Stomach (tissue), 9 donors: Measurements from ENCODE around the gene CDK11A. TPM values are rescaled to one million over a fixed set of nuclear protein-coding genes. Genes with fewer than 3 reads are reported as not detected.

Experiments
- DNase-seq, 2 donors: peaks; one replicate each; pipeline versions ENCODE4 v3.0.0 to v3.0.0-alpha.2; 2013 to 2019
- H3K27ac ChIP-seq, 5 donors: fragments of 200-600 bp in 4 of 5; sonication (generic) in 4 of 5; one replicate each; pipeline ENCODE4 v1.5.1; 2013 to 2019; ENCODE audit warnings: mild to moderate bottlenecking in 1 of 5, moderate library complexity in 1 of 5
- H3K27me3 ChIP-seq, 3 donors: fragments of 200-600 bp; sonication (generic); one replicate each; pipeline ENCODE4 v1.5.1; 2017 to 2019; ENCODE audit warnings: mixed run types in 1 of 3
- H3K36me3 ChIP-seq, 4 donors: fragments of 200-600 bp; sonication (generic); 1 replicate in 3 of 4; 2 replicates in 1 of 4; pipeline ENCODE4 v1.5.1; 2016 to 2019
- H3K4me1 ChIP-seq, 4 donors: fragments of 200-600 bp; sonication (generic); one replicate each; pipeline ENCODE4 v1.5.1; 2016 to 2019
- H3K4me3 ChIP-seq, 4 donors: fragments of 200-600 bp; sonication (generic) in 3 of 4; one replicate each; pipeline ENCODE4 v1.5.1; 2016 to 2019; ENCODE audit warnings: mild to moderate bottlenecking in 1 of 4
- H3K9me3 ChIP-seq, 4 donors: fragments of 200-600 bp; sonication (generic); one replicate each; pipeline ENCODE4 v1.5.1; 2016 to 2019
- CTCF ChIP-seq, 7 experiments: fragments of 450-650 bp in 4 of 7; fragments of 200-600 bp in 3 of 7; sonication (generic) in 3 of 7; IDR thresholded peaks; one replicate each; pipeline ENCODE4 v1.5.1; 2016 to 2019; ENCODE audit warnings: antibody characterized with exemption in 7 of 7, control low read depth in 2 of 7, mild to moderate bottlenecking in 1 of 7
- EP300 ChIP-seq: sonication (generic); formaldehyde crosslinking; IDR thresholded peaks from one replicate; pipeline ENCODE4 v1.6.1; 2017; ENCODE audit warnings: antibody characterized with exemption
- POLR2A ChIP-seq, 4 donors: fragments of 450-650 bp; IDR thresholded peaks; one replicate each; pipeline ENCODE4 v1.6.1; 2016; ENCODE audit warnings: antibody characterized with exemption in 4 of 4, control low read depth in 2 of 4, mild to moderate bottlenecking in 1 of 4, moderate library complexity in 1 of 4
- POLR2AphosphoS5 ChIP-seq, 3 donors: sonication (generic); formaldehyde crosslinking; IDR thresholded peaks; one replicate each; pipeline ENCODE4 v1.6.1; 2016; ENCODE audit warnings: antibody characterized with exemption in 3 of 3
- WGBS, 5 donors: extraction: QIAGEN DNeasy Blood & Tissue Kit in 3 of 5; methylation state at CpG; one replicate each; pipeline versions ENCODE4 v1.1.5 to v1.1.7; 2013 to 2018; 5-methylcytosine and 5-hydroxymethylcytosine counted together
- intact Hi-C: fragments of 100-400 bp; cut with DNase I; formaldehyde crosslinking; loops from one replicate; pipeline ENCODE4 v1.15.1; 2023; ENCODE audit warnings: low total_unique reads
- polyA plus RNA-seq, 3 donors: library from polyadenylated mRNA; stranded (reverse); fragments of 200-250 nt; gene quantifications; one replicate each; pipeline ENCODE4 v1.2.3, GENCODE V29; 2013
- total RNA-seq, 5 donors: library from RNA; depleted of rRNA; stranded (reverse); fragments of >200 nt; gene quantifications; one replicate each; pipeline versions ENCODE4 v1.1.0 to v1.2.3, GENCODE V29; 2014 to 2016
- donor health status: healthy with polysubstance abuse.
- donor health status: Bipolar disorder and iron deficiency.
- donor health status: healthy.

Gene CDK11A
- total and polyA plus RNA-seq, 8 donors = 27.3 to 233 (median 57.4) TPM

DNA sequence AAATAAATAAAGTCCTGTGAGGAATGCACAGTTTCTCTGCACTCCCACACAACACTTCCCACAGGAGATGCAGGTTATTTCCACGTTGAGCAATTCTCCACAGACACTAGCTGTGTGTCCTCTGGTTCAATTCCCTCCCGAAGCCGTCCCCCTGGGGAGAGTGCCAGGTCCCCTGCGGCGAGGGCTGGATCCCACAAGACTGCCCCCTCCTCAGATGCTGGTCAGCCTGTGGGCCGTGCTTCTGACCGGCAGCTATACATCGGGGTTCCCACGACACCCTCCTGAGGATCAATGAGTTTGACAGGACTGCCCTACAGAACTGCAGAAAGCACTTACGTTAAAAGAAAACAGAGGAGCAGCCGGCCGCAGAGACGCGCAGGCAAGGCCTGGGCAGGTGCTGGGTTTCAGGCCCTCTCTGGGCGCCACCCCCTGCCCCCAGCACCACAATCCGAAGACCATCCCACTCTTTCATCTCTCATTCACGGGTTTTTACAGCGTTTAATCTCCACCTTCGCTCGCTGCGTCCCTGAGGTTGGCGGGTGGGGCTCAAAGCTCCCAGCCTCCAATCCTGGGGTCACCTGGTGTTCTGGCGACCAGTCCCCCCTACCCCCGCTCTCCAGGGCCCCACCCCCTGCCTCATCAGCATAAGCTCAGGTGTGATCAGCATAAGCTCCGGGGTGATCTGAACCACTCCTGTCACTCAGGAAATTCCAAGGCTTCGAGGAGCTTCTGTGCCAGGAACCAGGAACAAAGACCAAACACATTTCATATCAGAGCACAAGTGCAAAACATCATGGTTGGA is 40.9 kb downstream of the CDK11A start:
- 35 to 62% (median 53%) methylated on average over 26 of the region's 26 CpGs for WGBS, 5 donors
- peaks cover 23 to 86% (median 61%) of the 10 kb centered on the region in 4 donors for H3K4me1 ChIP-seq
- H3K9me3 ChIP-seq = no peaks in the 10 kb centered on the region
- H3K4me3 ChIP-seq = peak overlapping the region in 1 of 4 donors; percentile 9
- H3K27ac ChIP-seq = peak overlapping the region in 4 of 5 donors; percentile 36 to 60 (median 50)
- TF ChIP-seq POLR2AphosphoS5 (IDR thresholded peaks at IDR 0.05) (no peak), POLR2A (IDR thresholded peaks at IDR 0.05) (no peak), CTCF (IDR thresholded peaks at IDR 0.05) (no peak)
- intact Hi-C loops = no loop called here
- H3K27me3 ChIP-seq = no peaks in the 10 kb centered on the region
- DNase-seq = peak in 1 of 2 donors; percentile 50
- peaks cover 0 to 25% (median 11%) of the 10 kb centered on the region in 4 donors for H3K36me3 ChIP-seq

GRCh38 chr1:1680912-1681273 is 43.3 kb downstream of the CDK11A start:
- no peak overlapping the region for H3K4me3 ChIP-seq
- DNase-seq = peak; percentile 66 to 73
- H3K36me3 ChIP-seq = peaks cover 0 to 21% (median 9%) of the 10 kb centered on the region in 4 donors
- TF ChIP-seq CTCF (IDR thresholded peaks at IDR 0.05) (no peak), POLR2AphosphoS5 (IDR thresholded peaks at IDR 0.05) (peak in 1 of 3 donors; percentile 14), EP300 (no peak), POLR2A (IDR thresholded peaks at IDR 0.05) (no peak)
- no peaks in the 10 kb centered on the region for H3K9me3 ChIP-seq
- WGBS, 5 donors = 30 to 61% (median 42%) methylated on average over 11 of the region's 11 CpGs
- peaks cover 21 to 74% (median 57%) of the 10 kb centered on the region in 4 donors for H3K4me1 ChIP-seq
- H3K27ac ChIP-seq = peak overlapping the region in 4 of 5 donors; percentile 29 to 66 (median 46)
- H3K27me3 ChIP-seq = no peaks in the 10 kb centered on the region
- intact Hi-C loops = no loop called here

- H3K27ac ChIP-seq = peak overlapping the region in 3 of 5 donors; percentile 29 to 66 (median 54)
- intact Hi-C loops = no loop called here
- H3K4me3 ChIP-seq = no peak overlapping the region
- no peak for TF ChIP-seq CTCF (IDR thresholded peaks at IDR 0.05)
- no peak for TF ChIP-seq POLR2AphosphoS5 (IDR thresholded peaks at IDR 0.05)
- no peak for TF ChIP-seq EP300
- TF ChIP-seq POLR2A (IDR thresholded peaks at IDR 0.05) = no peak
- peaks cover 0 to 21% (median 9%) of the 10 kb centered on the region in 4 donors for H3K36me3 ChIP-seq
- no peaks in the 10 kb centered on the region for H3K9me3 ChIP-seq
- no peak for DNase-seq
- 77 to 83% (median 80%) methylated on average over 32 of the region's 32 CpGs for WGBS, 5 donors
- H3K4me1 ChIP-seq = peaks cover 21 to 67% (median 53%) of the 10 kb centered on the region in 4 donors
- no peaks in the 10 kb centered on the region for H3K27me3 ChIP-seq
Measured at GRCh38 chr1:1680031-1680911, 43.9 kb downstream of the CDK11A start.
